H1 (cell line): ENCODE data around the gene SLC22A8. TPM values are rescaled to one million over a fixed set of nuclear protein-coding genes. Genes with fewer than 3 reads are reported as not detected.

Experiments
- CTCF ChIA-PET: fragments of 300-600 bp; sonication (Branson Sonifier 250); formaldehyde crosslinking; loops from one replicate; lab custom pipeline; 2021; ENCODE audit not compliant: partially characterized antibody; lab: Charles Lee
- POLR2A ChIA-PET: fragments of 300-600 bp; sonication (Branson Sonifier 250); formaldehyde crosslinking; loops from one replicate; lab custom pipeline; 2021; ENCODE audit warnings: inconsistent platforms; ENCODE audit not compliant: partially characterized antibody; lab: Charles Lee
- DNase-seq, 2 experiments: peaks; one replicate each; pipeline versions ENCODE4 v3.0.0 to v3.0.0-alpha.2; 2010 to 2022; ENCODE audit warnings: low spot score in 2 of 2, low read depth in 1 of 2, mixed read lengths in 1 of 2
- FAIRE-seq: peaks from 2 replicates; lab custom pipeline; 2011; peaks lifted over from hg19 to GRCh38; lab: Jason Lieb, UNC
- H2AFZ ChIP-seq: 2 replicates; pipeline ENCODE4 v1.8.1; 2012; ENCODE audit warnings: low read length, inconsistent platforms
- H2AK5ac ChIP-seq: 2 replicates; pipeline ENCODE4 v1.6.1; 2013; ENCODE audit warnings: low read depth, low read length
- H2BK120ac ChIP-seq: replicated peaks from 2 replicates; pipeline ENCODE3; 2013; ENCODE audit warnings: low read depth, low read length, inconsistent platforms
- H2BK12ac ChIP-seq: 2 replicates; pipeline ENCODE4 v1.6.1; 2013; ENCODE audit warnings: low read depth, low read length
- H2BK15ac ChIP-seq: 2 replicates; pipeline ENCODE4 v1.6.1; 2013; ENCODE audit warnings: low read length
- H2BK20ac ChIP-seq: 2 replicates; pipeline ENCODE4 v1.6.1; 2013; ENCODE audit warnings: low read length
- H2BK5ac ChIP-seq: 2 replicates; pipeline ENCODE4 v1.6.1; 2013; ENCODE audit warnings: low read depth, low read length
- H3K14ac ChIP-seq: 2 replicates; pipeline ENCODE4 v1.6.1; 2013; ENCODE audit warnings: inconsistent platforms; ENCODE audit not compliant: insufficient read length
- H3K18ac ChIP-seq: 2 replicates; pipeline ENCODE4 v1.6.1; 2013; ENCODE audit warnings: low read length; ENCODE audit errors: extremely low read depth
- H3K23ac ChIP-seq: 2 replicates; pipeline ENCODE4 v1.6.1; 2013; ENCODE audit warnings: inconsistent platforms; ENCODE audit not compliant: insufficient read length
- H3K23me2 ChIP-seq: 2 replicates; pipeline ENCODE4 v1.6.1; 2013; ENCODE audit warnings: low read depth, low read length
- H3K27ac ChIP-seq: 2 replicates; pipeline ENCODE4 v1.6.1; 2011; ENCODE audit warnings: low read depth, low read length, inconsistent platforms
- H3K27me3 ChIP-seq, 4 experiments: replicated peaks in 1 of 4; 1 replicate in 1 of 4; 2 replicates in 3 of 4; pipeline versions ENCODE4 v1.6.1 to v1.8.1; 2011 to 2013; ENCODE audit warnings: low read length in 3 of 4, mild to moderate bottlenecking in 3 of 4, inconsistent platforms in 2 of 4, mixed read lengths in 2 of 4, moderate library complexity in 1 of 4; ENCODE audit not compliant: control insufficient read depth in 3 of 4, insufficient read depth in 3 of 4; ENCODE audit errors: extremely low read depth in 1 of 4
- H3K36me3 ChIP-seq, 4 experiments: 2 replicates each; pipeline versions ENCODE4 v1.6.1 to v1.8.1; 2011 to 2013; ENCODE audit warnings: mild to moderate bottlenecking in 4 of 4, low read length in 3 of 4, moderate library complexity in 2 of 4, control low read depth in 1 of 4, inconsistent platforms in 1 of 4; ENCODE audit not compliant: insufficient read depth in 4 of 4, control insufficient read depth in 2 of 4
- H3K4ac ChIP-seq: replicated peaks from 2 replicates; pipeline ENCODE3; 2013; ENCODE audit warnings: low read length, low read depth, mixed read lengths, inconsistent platforms; ENCODE audit not compliant: insufficient read length
- H3K4me1 ChIP-seq, 4 experiments: replicated peaks in 1 of 4; 1 replicate in 1 of 4; 2 replicates in 3 of 4; pipeline versions ENCODE4 v1.6.1 to v1.8.1; 2011 to 2013; ENCODE audit warnings: low read length in 3 of 4, inconsistent platforms in 2 of 4, mixed read lengths in 1 of 4; ENCODE audit not compliant: insufficient read depth in 4 of 4, control insufficient read depth in 3 of 4
- H3K4me2 ChIP-seq, 2 experiments: 2 replicates each; pipeline versions ENCODE4 v1.6.1 to v1.8.1; 2011 to 2013; ENCODE audit warnings: low read depth in 2 of 2, low read length in 2 of 2, control low read depth in 1 of 2, inconsistent platforms in 1 of 2, mild to moderate bottlenecking in 1 of 2; ENCODE audit not compliant: insufficient read depth in 1 of 2
- H3K4me3 ChIP-seq, 4 experiments: fragments of 200-600, 300-600 bp in 1 of 4; sonication (generic), shearing (Covaris generic), sonication (Bioruptor Twin) in 1 of 4; 2 replicates each; pipeline versions ENCODE4 v1.5.1 to v1.8.1; 2011 to 2016; ENCODE audit warnings: low read length in 4 of 4, low read depth in 3 of 4, control low read depth in 2 of 4, inconsistent platforms in 2 of 4, mild to moderate bottlenecking in 2 of 4, mixed read lengths in 1 of 4, moderate library complexity in 1 of 4; ENCODE audit not compliant: insufficient read depth in 2 of 4; ENCODE audit errors: extremely low read depth in 1 of 4
- H3K56ac ChIP-seq: replicated peaks from 2 replicates; pipeline ENCODE3; 2013; ENCODE audit warnings: low read depth, mild to moderate bottlenecking, mixed read lengths, low read length, inconsistent platforms; ENCODE audit not compliant: insufficient read length
- H3K79me1 ChIP-seq: 2 replicates; pipeline ENCODE4 v1.6.1; 2013; ENCODE audit warnings: low read depth, low read length, control low read depth
- H3K79me2 ChIP-seq, 2 experiments: 2 replicates each; pipeline versions ENCODE4 v1.6.1 to v1.8.1; 2012 to 2013; ENCODE audit warnings: low read length in 2 of 2, mild to moderate bottlenecking in 2 of 2, inconsistent platforms in 1 of 2; ENCODE audit not compliant: insufficient read depth in 2 of 2, control insufficient read depth in 1 of 2
- H3K9ac ChIP-seq, 4 experiments: replicated peaks in 1 of 4; 1 replicate in 1 of 4; 2 replicates in 3 of 4; pipeline versions ENCODE4 v1.6.1 to v1.8.1; 2011 to 2013; ENCODE audit warnings: low read depth in 3 of 4, low read length in 3 of 4, control low read depth in 2 of 4, mild to moderate bottlenecking in 2 of 4, moderate library complexity in 2 of 4, inconsistent platforms in 1 of 4; ENCODE audit errors: extremely low read depth in 1 of 4
- H3K9me3 ChIP-seq, 2 experiments: 2 replicates each; pipeline versions ENCODE4 v1.6.1 to v1.8.1; 2012 to 2013; ENCODE audit warnings: mild to moderate bottlenecking in 2 of 2, moderate library complexity in 2 of 2, control low read depth in 1 of 2, inconsistent platforms in 1 of 2, low read depth in 1 of 2, low read length in 1 of 2, mixed read lengths in 1 of 2; ENCODE audit not compliant: insufficient read depth in 2 of 2
- H4K20me1 ChIP-seq, 2 experiments: replicated peaks in 1 of 2; 2 replicates each; pipeline versions ENCODE3 to v1.8.1; 2011 to 2013; ENCODE audit warnings: inconsistent platforms in 2 of 2, low read length in 2 of 2, mild to moderate bottlenecking in 1 of 2; ENCODE audit not compliant: insufficient read depth in 2 of 2, control insufficient read depth in 1 of 2
- H4K5ac ChIP-seq: 2 replicates; pipeline ENCODE4 v1.6.1; 2013; ENCODE audit warnings: low read length, low read depth, mixed read lengths, inconsistent platforms; ENCODE audit not compliant: insufficient read length
- H4K8ac ChIP-seq: 2 replicates; pipeline ENCODE4 v1.8.0; 2013; ENCODE audit warnings: mild to moderate bottlenecking, moderate library complexity, low read length, inconsistent platforms; ENCODE audit not compliant: insufficient read depth; ENCODE audit errors: extremely low read depth
- H4K91ac ChIP-seq: replicated peaks from 2 replicates; pipeline ENCODE3; 2013; ENCODE audit warnings: low read length, mixed read lengths, inconsistent platforms; ENCODE audit not compliant: insufficient read length
- JUN ChIP-seq: IDR thresholded peaks from 2 replicates; pipeline ENCODE4 v1.6.1; 2011; ENCODE audit warnings: low read depth, mild to moderate bottlenecking, improper control_type of control experiment, low read length
- USF2 ChIP-seq: IDR thresholded peaks from 2 replicates; pipeline ENCODE4 v1.6.1; 2011; ENCODE audit warnings: low read length, improper control_type of control experiment
- WGBS, 2 experiments: shearing (Covaris generic) in 1 of 2; methylation state at CpG; one replicate each; pipeline versions ENCODE4 v1.1.6 to v1.1.7; 2013 to 2015; ENCODE audit warnings: low lambda C conversion rate in 2 of 2, mixed read lengths in 2 of 2, inconsistent platforms in 1 of 2, low coverage in 1 of 2, missing lambda C conversion rate in 1 of 2; ENCODE audit not compliant: insufficient replicate concordance in 2 of 2, insufficient coverage in 1 of 2, insufficient read length in 1 of 2; ENCODE audit errors: extremely low coverage in 1 of 2, missing lambda C conversion rate in 1 of 2; 5-methylcytosine and 5-hydroxymethylcytosine counted together
- polyA plus RNA-seq, 7 experiments: library from polyadenylated mRNA; depleted of rRNA in 3 of 7; stranded (reverse) in 5 of 7; unstranded in 2 of 7; fragments of >200 nt in 5 of 7; fragments of 200-250 nt in 2 of 7; gene quantifications; 1 replicate in 5 of 7; 2 replicates in 1 of 7; 4 replicates in 1 of 7; pipeline versions ENCODE4 v1.2.1 to v1.2.3, GENCODE V29; 2011 to 2013; ENCODE audit warnings: missing spikeins in 2 of 7, mixed read lengths in 2 of 7
- total RNA-seq: library from RNA; stranded (reverse); fragmentation: NEBNext Ultra II Directional; extraction: Animal tissue kit (Norgen Biotek cat#: 25700); gene quantifications from 2 replicates; pipeline ENCODE4 v1.2.1, GENCODE V29; 2021

Gene SLC22A8
- total and polyA plus RNA-seq, 2 of the 8 experiments (the other 6 are each of a cell fraction or from before 2014, with no cell fraction given) = not detected

GRCh38 chr11:62954478-62954877, 61.2 kb downstream of the SLC22A8 start:
- Histone ChIP-seq H3K9me3 (no peaks in the 10 kb centered on the region), H3K23ac (no peak overlapping the region), H3K79me2 (no peaks in the 10 kb centered on the region), H2BK12ac (no peak overlapping the region), H3K79me1 (no peaks in the 10 kb centered on the region), H4K91ac (no peak overlapping the region), H2AFZ (peak overlapping the region; percentile 79; the same call in 1 of the 2 replicates), H3K27me3 (no peaks in the 10 kb centered on the region), H3K4me3 (no peak overlapping the region), H4K20me1 (no peaks in the 10 kb centered on the region), H2BK15ac (no peak overlapping the region), H2BK20ac (no peak overlapping the region), H3K4me2 (no peak overlapping the region), H3K27ac (no peak overlapping the region), H4K5ac (no peak overlapping the region), H3K4me1 (0 out of 7 replicates have a peak, but pooled peaks cover 0 to 3% (median 0%) of the 10 kb centered on the region in 4 experiments), H3K4ac (no peak overlapping the region), H3K18ac (no peak overlapping the region), H2BK5ac (no peak overlapping the region), H3K56ac (no peak overlapping the region), H3K23me2 (no peaks in the 10 kb centered on the region), H4K8ac (no peak overlapping the region), H3K36me3 (no peaks in the 10 kb centered on the region), H2BK120ac (no peak overlapping the region), H3K9ac (no peak overlapping the region), H2AK5ac (no peak overlapping the region), H3K14ac (no peak overlapping the region)
- WGBS, 2 experiments = 86% methylated on average over 5 of the region's 5 CpGs; no CpG with 5 or more reads in 1 of the 2 experiments
- POLR2A ChIA-PET = interaction anchor here (0.6 kb wide), 1 partner anchor 54 kb away, joined by 3 read pairs; no protein-coding TSS in a partner anchor
- FAIRE-seq = no peak
- DNase-seq = no peak
- TF ChIP-seq JUN (no peak), USF2 (peak; percentile 54; the same call in 1 of the 2 replicates)
- CTCF ChIA-PET = no interaction called here
